OCI-LY7 (cell line): ENCODE data around the gene SLC8A1. TPM values are rescaled to one million over a fixed set of nuclear protein-coding genes. Genes with fewer than 3 reads are reported as not detected.

Experiments
- BruUV-seq: library from RNA; stranded (reverse); fragments of 400-500 nt; replicated peaks from 2 replicates; lab custom pipeline; 2021; lab: Mats Ljungman, UMichigan
- CTCF ChIA-PET: fragments of 300-600 bp; sonication (Branson Sonifier 250); formaldehyde crosslinking; loops from one replicate; lab custom pipeline; 2022; ENCODE audit warnings: antibody characterized with exemption; ENCODE audit not compliant: unreplicated experiment; lab: Charles Lee
- POLR2A ChIA-PET: fragments of 300-600 bp; sonication (Branson Sonifier 250); formaldehyde crosslinking; loops from one replicate; lab custom pipeline; 2022; ENCODE audit warnings: antibody characterized with exemption; lab: Charles Lee
- DNase-seq: peaks from one replicate; pipeline ENCODE4 v3.0.0-alpha.2; 2015; ENCODE audit warnings: low spot score
- H2AFZ ChIP-seq: fragments of 200-600 bp; sonication (generic), shearing (Covaris generic); 2 replicates; pipeline ENCODE4 v1.6.1; 2014; ENCODE audit warnings: mild to moderate bottlenecking, antibody characterized with exemption, low read length, moderate library complexity
- H3K27ac ChIP-seq: fragments of 200-600 bp; sonication (generic); 2 replicates; pipeline ENCODE4 v1.5.1; 2014; ENCODE audit warnings: mixed run types, low read depth, mild to moderate bottlenecking, moderate library complexity, low read length, inconsistent platforms; ENCODE audit not compliant: poor library complexity, severe bottlenecking
- H3K36me3 ChIP-seq: fragments of 200-600 bp; sonication (generic); 2 replicates; pipeline ENCODE4 v1.6.1; 2014; ENCODE audit warnings: mild to moderate bottlenecking, antibody characterized with exemption, low read length, moderate library complexity, mixed read lengths; ENCODE audit not compliant: insufficient read depth
- H3K4me1 ChIP-seq: fragments of 200-600 bp; sonication (generic); 2 replicates; pipeline ENCODE4 v1.5.1; 2014; ENCODE audit warnings: mild to moderate bottlenecking, low read length; ENCODE audit not compliant: insufficient read depth, poor library complexity, severe bottlenecking
- H3K4me2 ChIP-seq: fragments of 200-600 bp; sonication (generic); 2 replicates; pipeline ENCODE4 v1.6.1; 2014; ENCODE audit warnings: mild to moderate bottlenecking, low read length
- H3K4me3 ChIP-seq: fragments of 200-600 bp; sonication (generic); 2 replicates; pipeline ENCODE4 v1.5.1; 2014; ENCODE audit warnings: mild to moderate bottlenecking, low read depth, low read length; ENCODE audit not compliant: poor library complexity, severe bottlenecking
- H3K79me2 ChIP-seq: fragments of 200-600 bp; sonication (generic); 2 replicates; pipeline ENCODE4 v1.6.1; 2016; ENCODE audit warnings: low read depth, mild to moderate bottlenecking, low read length, moderate library complexity, mixed read lengths; ENCODE audit not compliant: insufficient read depth
- H3K9me2 ChIP-seq: fragments of 200-600 bp; sonication (generic); 2 replicates; pipeline ENCODE4 v1.6.1; 2016; ENCODE audit warnings: mild to moderate bottlenecking, low read length, mixed read lengths; ENCODE audit not compliant: insufficient read depth
- H3K9me3 ChIP-seq: fragments of 200-600 bp; sonication (generic); 2 replicates; pipeline ENCODE4 v1.6.1; 2014; ENCODE audit warnings: mild to moderate bottlenecking, mixed run types, low read length, mixed read lengths
- H4K20me1 ChIP-seq: fragments of 200-600 bp; sonication (generic); 2 replicates; pipeline ENCODE4 v1.6.1; 2014; ENCODE audit warnings: mild to moderate bottlenecking, antibody characterized with exemption, low read length, moderate library complexity, mixed read lengths; ENCODE audit not compliant: insufficient read depth
- CTCF ChIP-seq: fragments of 200-600 bp; sonication (generic); conservative IDR thresholded peaks from 2 replicates; pipeline ENCODE4 v1.5.1; 2014; ENCODE audit warnings: mild to moderate bottlenecking, antibody characterized with exemption, low read length, moderate library complexity, mixed read lengths
- EZH2phosphoT487 ChIP-seq: fragments of 200-600 bp; sonication (generic); IDR thresholded peaks from 2 replicates; pipeline ENCODE4 v1.6.1; 2018; ENCODE audit warnings: low read depth, borderline replicate concordance, mild to moderate bottlenecking, mixed run types, antibody characterized with exemption, low read length, moderate library complexity, mixed read lengths
- intact Hi-C: fragments of 100-400 bp; cut with micrococcal nuclease; formaldehyde crosslinking; loops from one replicate; pipeline ENCODE4 v1.10.0; 2022; ENCODE audit not compliant: unreplicated experiment
- total RNA-seq, 2 experiments: library from RNA; depleted of rRNA in 1 of 2; stranded (reverse); fragments of >200 nt in 1 of 2; shearing (Covaris generic) in 1 of 2; gene quantifications; 2 replicates each; pipeline ENCODE4 v1.2.3, GENCODE V29; 2014 to 2022

Gene SLC8A1
- total RNA-seq, 2 experiments from 2014 or later, result 3.6 to 7.3 TPM

- CTCF ChIA-PET, result no interaction called here
- POLR2A ChIA-PET, result interaction anchor here (1.3 to 1.6 kb wide), 3 partner anchors 10 to 31 kb away, joined by 3 to 5 read pairs (median 4); no protein-coding TSS in a partner anchor
- H3K36me3 ChIP-seq, result no peaks in the 10 kb centered on the region
- no peaks in the 10 kb centered on the region for H3K79me2 ChIP-seq
- H2AFZ ChIP-seq, result no peak overlapping the region
- TF ChIP-seq CTCF, result no peak
- TF ChIP-seq EZH2phosphoT487, result no peak
- no peaks in the 10 kb centered on the region for H4K20me1 ChIP-seq
- intact Hi-C loops, result no loop called here
- no peak overlapping the region for H3K4me3 ChIP-seq
- no peaks in the 10 kb centered on the region for H3K4me1 ChIP-seq
- H3K9me3 ChIP-seq, result no peaks in the 10 kb centered on the region
- no peaks in the 10 kb centered on the region for H3K9me2 ChIP-seq
- no peak overlapping the region for H3K4me2 ChIP-seq
- DNase-seq, result no peak
- no TSS peak for BruUV-seq
- no peak overlapping the region for H3K27ac ChIP-seq
Observed at GRCh38 chr2:40406485-40407289, 45.2 kb downstream of the SLC8A1 start.

- Histone ChIP-seq H3K4me3 (no peak overlapping the region), H3K9me2 (no peaks in the 10 kb centered on the region), H4K20me1 (no peaks in the 10 kb centered on the region), H3K27ac (no peak overlapping the region), H3K9me3 (no peaks in the 10 kb centered on the region), H3K79me2 (no peaks in the 10 kb centered on the region), H3K4me2 (no peak overlapping the region), H2AFZ (no peak overlapping the region), H3K36me3 (no peaks in the 10 kb centered on the region), H3K4me1 (no peaks in the 10 kb centered on the region)
- BruUV-seq, result no TSS peak
- intact Hi-C loops, result no loop called here
- no peak for DNase-seq
- no peak for TF ChIP-seq CTCF
- no peak for TF ChIP-seq EZH2phosphoT487
- CTCF ChIA-PET, result interaction anchor here (1.0 kb wide), 1 partner anchor 27 kb away, joined by 3 read pairs; no protein-coding TSS in a partner anchor
- POLR2A ChIA-PET, result interaction anchor here (1.3 to 1.9 kb wide), 4 partner anchors 9 to 42 kb away, joined by 3 to 10 read pairs (median 6); no protein-coding TSS in a partner anchor
Observed at GRCh38 chr2:40405465-40405864, 46.4 kb downstream of the SLC8A1 start.

GRCh38 chr2:40404517-40404916 lies 47.4 kb downstream of the SLC8A1 start:
- H3K9me2 ChIP-seq, result no peaks in the 10 kb centered on the region
- H4K20me1 ChIP-seq, result no peaks in the 10 kb centered on the region
- no TSS peak for BruUV-seq
- H3K27ac ChIP-seq, result no peak overlapping the region
- ChIA-PET CTCF (interaction anchor here (1.0 kb wide), 1 partner anchor 26 kb away, joined by 3 read pairs; no protein-coding TSS in a partner anchor), POLR2A (interaction anchor here (0.8 to 2.0 kb wide), 4 partner anchors 10 to 41 kb away, joined by 3 to 10 read pairs (median 6); no protein-coding TSS in a partner anchor)
- no peaks in the 10 kb centered on the region for H3K79me2 ChIP-seq
- H3K4me3 ChIP-seq, result no peak overlapping the region
- no peak overlapping the region for H2AFZ ChIP-seq
- intact Hi-C loops, result no loop called here
- H3K4me1 ChIP-seq, result no peaks in the 10 kb centered on the region
- H3K9me3 ChIP-seq, result no peaks in the 10 kb centered on the region
- DNase-seq, result no peak
- H3K4me2 ChIP-seq, result no peak overlapping the region
- no peak for TF ChIP-seq CTCF
- TF ChIP-seq EZH2phosphoT487, result no peak
- no peaks in the 10 kb centered on the region for H3K36me3 ChIP-seq
